Stomach (tissue), 9 donors: ENCODE data around the gene C12orf43. TPM values are rescaled to one million over a fixed set of nuclear protein-coding genes. Genes with fewer than 3 reads are reported as not detected.
"Not testable (repeated sequence)": the region's sequence is repeated elsewhere in the genome, so short reads cannot be mapped to it uniquely, and the experiment has no call there.

Experiments
- DNase-seq, 2 donors: peaks; one replicate each; pipeline versions ENCODE4 v3.0.0 to v3.0.0-alpha.2; 2013 to 2019
- H3K27ac ChIP-seq, 5 donors: fragments of 200-600 bp in 4 of 5; sonication (generic) in 4 of 5; one replicate each; pipeline ENCODE4 v1.5.1; 2013 to 2019; ENCODE audit warnings: mild to moderate bottlenecking in 1 of 5, moderate library complexity in 1 of 5
- H3K27me3 ChIP-seq, 3 donors: fragments of 200-600 bp; sonication (generic); one replicate each; pipeline ENCODE4 v1.5.1; 2017 to 2019; ENCODE audit warnings: mixed run types in 1 of 3
- H3K36me3 ChIP-seq, 4 donors: fragments of 200-600 bp; sonication (generic); 1 replicate in 3 of 4; 2 replicates in 1 of 4; pipeline ENCODE4 v1.5.1; 2016 to 2019
- H3K4me1 ChIP-seq, 4 donors: fragments of 200-600 bp; sonication (generic); one replicate each; pipeline ENCODE4 v1.5.1; 2016 to 2019
- H3K4me3 ChIP-seq, 4 donors: fragments of 200-600 bp; sonication (generic) in 3 of 4; one replicate each; pipeline ENCODE4 v1.5.1; 2016 to 2019; ENCODE audit warnings: mild to moderate bottlenecking in 1 of 4
- H3K9me3 ChIP-seq, 4 donors: fragments of 200-600 bp; sonication (generic); one replicate each; pipeline ENCODE4 v1.5.1; 2016 to 2019
- EP300 ChIP-seq: sonication (generic); formaldehyde crosslinking; IDR thresholded peaks from one replicate; pipeline ENCODE4 v1.6.1; 2017; ENCODE audit warnings: antibody characterized with exemption
- POLR2A ChIP-seq, 4 donors: fragments of 450-650 bp; IDR thresholded peaks; one replicate each; pipeline ENCODE4 v1.6.1; 2016; ENCODE audit warnings: antibody characterized with exemption in 4 of 4, control low read depth in 2 of 4, mild to moderate bottlenecking in 1 of 4, moderate library complexity in 1 of 4
- POLR2AphosphoS5 ChIP-seq, 3 donors: sonication (generic); formaldehyde crosslinking; IDR thresholded peaks; one replicate each; pipeline ENCODE4 v1.6.1; 2016; ENCODE audit warnings: antibody characterized with exemption in 3 of 3
- WGBS, 5 donors: extraction: QIAGEN DNeasy Blood & Tissue Kit in 3 of 5; methylation state at CpG; one replicate each; pipeline versions ENCODE4 v1.1.5 to v1.1.7; 2013 to 2018; 5-methylcytosine and 5-hydroxymethylcytosine counted together
- intact Hi-C: fragments of 100-400 bp; cut with DNase I; formaldehyde crosslinking; loops from one replicate; pipeline ENCODE4 v1.15.1; 2023; ENCODE audit warnings: low total_unique reads
- polyA plus RNA-seq, 3 donors: library from polyadenylated mRNA; stranded (reverse); fragments of 200-250 nt; gene quantifications; one replicate each; pipeline ENCODE4 v1.2.3, GENCODE V29; 2013
- total RNA-seq, 5 donors: library from RNA; depleted of rRNA; stranded (reverse); fragments of >200 nt; gene quantifications; one replicate each; pipeline versions ENCODE4 v1.1.0 to v1.2.3, GENCODE V29; 2014 to 2016
- TF ChIP-seq, protein P1 (sequence below), 7 experiments: fragments of 450-650 bp in 4 of 7; fragments of 200-600 bp in 3 of 7; sonication (generic) in 3 of 7; IDR thresholded peaks; one replicate each; pipeline ENCODE4 v1.5.1; 2016 to 2019; ENCODE audit warnings: antibody characterized with exemption in 7 of 7, control low read depth in 2 of 7, mild to moderate bottlenecking in 1 of 7
- donor health status: healthy with polysubstance abuse.
- donor health status: Bipolar disorder and iron deficiency.
- donor health status: healthy.

The C12orf43 gene
- total and polyA plus RNA-seq, 8 donors, result 5.5 to 42.4 (median 12.9) TPM

DNA sequence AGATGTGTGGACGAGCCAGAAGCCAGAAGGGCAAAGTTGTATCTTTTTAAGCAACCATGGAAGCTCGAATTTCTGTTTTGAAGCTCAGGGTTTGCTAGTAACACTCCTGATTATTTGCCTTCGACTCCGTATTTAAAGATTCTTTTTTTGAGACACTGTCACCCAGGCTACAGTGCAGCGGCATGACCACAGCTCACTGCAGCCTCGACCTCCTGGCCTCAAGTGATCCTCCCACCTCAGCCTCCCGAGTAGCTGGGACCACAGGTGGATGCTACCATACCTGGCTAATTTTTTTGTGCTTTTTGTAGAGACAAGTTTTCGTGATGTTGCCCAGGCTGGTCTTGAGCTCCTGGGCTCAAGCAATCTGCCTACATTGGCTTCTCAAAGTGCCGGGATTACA is 41.5 kb upstream of the C12orf43 start:
- H3K4me1 ChIP-seq, result peaks cover 0 to 14% (median 11%) of the 10 kb centered on the region in 4 donors
- 61 to 74% (median 67%) methylated on average over 9 of the region's 9 CpGs for WGBS, 5 donors
- DNase-seq, result no peak

DNA sequence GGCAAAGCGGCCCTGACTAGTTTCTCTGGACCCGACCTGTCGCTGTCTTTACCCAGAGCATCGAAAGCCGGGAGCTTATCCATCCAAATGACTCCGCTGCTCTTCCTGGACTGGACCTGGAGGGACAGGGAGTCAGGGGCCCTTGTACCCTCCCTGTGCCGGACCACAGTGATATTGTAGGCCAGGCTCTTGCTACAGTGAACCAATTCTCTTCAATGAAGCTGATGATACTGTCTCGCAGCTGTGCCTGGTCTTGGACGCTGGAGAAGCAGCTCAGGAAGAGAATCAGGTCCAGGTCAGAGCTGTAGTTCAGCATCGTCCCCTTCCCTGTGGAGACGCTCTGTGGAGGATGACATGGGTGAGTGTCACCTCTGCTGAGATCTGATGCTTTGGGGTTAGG is 37.4 kb upstream of the C12orf43 start:
- no peak for DNase-seq
- WGBS, 5 donors, result 91 to 95% (median 94%) methylated on average over 11 of the region's 11 CpGs
- TF ChIP-seq POLR2A (IDR thresholded peaks at IDR 0.05) (no peak), EP300 (no peak), POLR2AphosphoS5 (IDR thresholded peaks at IDR 0.05) (no peak)
- TF ChIP-seq, protein P1, sequence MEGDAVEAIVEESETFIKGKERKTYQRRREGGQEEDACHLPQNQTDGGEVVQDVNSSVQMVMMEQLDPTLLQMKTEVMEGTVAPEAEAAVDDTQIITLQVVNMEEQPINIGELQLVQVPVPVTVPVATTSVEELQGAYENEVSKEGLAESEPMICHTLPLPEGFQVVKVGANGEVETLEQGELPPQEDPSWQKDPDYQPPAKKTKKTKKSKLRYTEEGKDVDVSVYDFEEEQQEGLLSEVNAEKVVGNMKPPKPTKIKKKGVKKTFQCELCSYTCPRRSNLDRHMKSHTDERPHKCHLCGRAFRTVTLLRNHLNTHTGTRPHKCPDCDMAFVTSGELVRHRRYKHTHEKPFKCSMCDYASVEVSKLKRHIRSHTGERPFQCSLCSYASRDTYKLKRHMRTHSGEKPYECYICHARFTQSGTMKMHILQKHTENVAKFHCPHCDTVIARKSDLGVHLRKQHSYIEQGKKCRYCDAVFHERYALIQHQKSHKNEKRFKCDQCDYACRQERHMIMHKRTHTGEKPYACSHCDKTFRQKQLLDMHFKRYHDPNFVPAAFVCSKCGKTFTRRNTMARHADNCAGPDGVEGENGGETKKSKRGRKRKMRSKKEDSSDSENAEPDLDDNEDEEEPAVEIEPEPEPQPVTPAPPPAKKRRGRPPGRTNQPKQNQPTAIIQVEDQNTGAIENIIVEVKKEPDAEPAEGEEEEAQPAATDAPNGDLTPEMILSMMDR (IDR thresholded peaks at IDR 0.05), result no peak

More for the DNA sequence above, 41.5 kb upstream of the C12orf43 start:
- Histone ChIP-seq H3K4me3 (no peak overlapping the region), H3K27ac (no peak overlapping the region), H3K36me3 (no peaks in the 10 kb centered on the region), H3K9me3 (no peaks in the 10 kb centered on the region), H3K27me3 (no peaks in the 10 kb centered on the region)
- TF ChIP-seq EP300 (no peak), POLR2A (IDR thresholded peaks at IDR 0.05) (no peak), POLR2AphosphoS5 (IDR thresholded peaks at IDR 0.05) (no peak)
- TF ChIP-seq, protein P1 (IDR thresholded peaks at IDR 0.05), result no peak
- intact Hi-C loops, result no loop called here

DNA sequence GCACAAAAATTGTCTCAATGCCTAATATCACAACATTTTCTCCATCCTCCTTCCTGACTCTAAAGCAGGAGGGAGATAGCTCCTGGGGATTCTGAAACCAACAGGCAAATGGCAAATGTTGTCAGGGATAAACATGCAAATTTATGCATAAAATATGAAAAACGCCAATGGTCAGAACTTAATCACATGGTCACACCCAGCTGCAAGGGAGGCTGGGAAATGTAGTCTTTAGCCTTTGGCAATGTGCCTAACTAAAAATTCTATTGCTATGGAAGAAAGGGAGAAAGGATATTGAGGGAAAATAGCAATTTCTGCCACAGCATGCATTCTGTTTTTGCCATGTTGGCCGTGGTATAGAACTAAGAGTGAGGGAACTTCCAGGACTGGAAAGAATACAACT is 34.4 kb upstream of the C12orf43 start:
- H3K36me3 ChIP-seq, result no peaks in the 10 kb centered on the region
- no peaks in the 10 kb centered on the region for H3K4me1 ChIP-seq
- no peak overlapping the region for H3K27ac ChIP-seq
- intact Hi-C loops, result no loop called here
- 66 to 73% (median 69%) methylated on average over 2 of the region's 2 CpGs for WGBS, 5 donors
- TF ChIP-seq, protein P1 (IDR thresholded peaks at IDR 0.05), result no peak
- TF ChIP-seq EP300 (no peak), POLR2A (IDR thresholded peaks at IDR 0.05) (no peak), POLR2AphosphoS5 (IDR thresholded peaks at IDR 0.05) (no peak)
- H3K4me3 ChIP-seq, result no peak overlapping the region
- H3K9me3 ChIP-seq, result no peaks in the 10 kb centered on the region
- no peak for DNase-seq
- peaks cover 0 to 4% (median 0%) of the 10 kb centered on the region in 3 donors for H3K27me3 ChIP-seq

More for the DNA sequence above, 37.4 kb upstream of the C12orf43 start:
- Histone ChIP-seq H3K27ac (no peak overlapping the region), H3K9me3 (no peaks in the 10 kb centered on the region), H3K36me3 (no peaks in the 10 kb centered on the region), H3K27me3 (peaks cover 0 to 4% (median 0%) of the 10 kb centered on the region in 3 donors), H3K4me1 (no peaks in the 10 kb centered on the region), H3K4me3 (no peak overlapping the region)
- intact Hi-C loops, result no loop called here

DNA sequence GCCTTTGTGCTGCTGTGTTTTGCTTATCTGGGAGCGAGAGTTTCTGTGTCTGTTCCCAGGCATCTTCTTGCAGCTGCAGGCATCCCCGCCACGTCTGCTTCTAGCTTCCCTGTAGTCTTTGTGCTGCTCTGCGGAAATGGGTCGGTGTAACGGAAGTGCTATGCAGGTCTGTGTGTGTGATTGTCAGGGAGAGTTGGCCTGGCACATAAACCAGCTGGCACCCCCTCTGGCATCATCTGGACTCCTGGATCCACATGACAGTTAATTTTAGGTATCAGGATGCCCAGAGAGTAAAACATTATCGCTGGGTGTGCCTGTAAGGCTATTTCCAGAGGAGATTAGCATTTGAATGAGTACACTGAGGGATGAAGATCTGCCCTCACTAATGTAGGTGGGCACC is 32.2 kb upstream of the C12orf43 start:
- DNase-seq, result no peak
- H3K9me3 ChIP-seq, result no peaks in the 10 kb centered on the region
- intact Hi-C loops, result no loop called here

DNA sequence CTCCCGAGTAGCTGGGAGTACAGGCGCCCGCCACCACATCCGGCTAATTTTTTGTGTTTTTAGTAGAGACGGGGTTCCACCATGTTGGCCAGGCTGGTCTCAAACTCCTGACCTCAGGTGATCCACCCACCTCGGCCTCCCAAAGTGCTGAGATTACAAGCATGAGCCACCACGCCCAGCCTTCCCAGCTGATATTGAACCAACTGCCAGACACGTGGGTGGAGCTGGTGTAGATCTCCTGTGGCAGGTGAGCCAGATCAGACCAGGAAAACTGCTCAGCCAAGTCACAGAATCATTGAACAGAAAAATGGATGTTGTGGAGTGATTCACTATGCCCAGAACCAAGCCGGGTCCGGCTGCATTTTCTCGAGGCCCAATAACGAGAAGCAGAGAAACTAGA is 31.1 kb upstream of the C12orf43 start:
- intact Hi-C loops, H3K27me3 ChIP-seq, H3K9me3 ChIP-seq, H3K4me1 ChIP-seq, H3K36me3 ChIP-seq, H3K4me3 ChIP-seq: not testable (repeated sequence)
- DNase-seq, result peak in 1 of 2 donors; percentile 42
- 76 to 79% (median 77%) methylated on average over 12 of the region's 12 CpGs for WGBS, 5 donors
- peak overlapping the region in 1 of 5 donors; percentile 11 for H3K27ac ChIP-seq

More for the DNA sequence above, 32.2 kb upstream of the C12orf43 start:
- TF ChIP-seq POLR2A (IDR thresholded peaks at IDR 0.05), result no peak
- TF ChIP-seq, protein P1 (IDR thresholded peaks at IDR 0.05), result no peak
- TF ChIP-seq EP300, result no peak
- no peak for TF ChIP-seq POLR2AphosphoS5 (IDR thresholded peaks at IDR 0.05)
- Histone ChIP-seq H3K4me3 (no peak overlapping the region), H3K4me1 (no peaks in the 10 kb centered on the region), H3K36me3 (no peaks in the 10 kb centered on the region), H3K27me3 (peaks cover 0 to 4% (median 0%) of the 10 kb centered on the region in 3 donors), H3K27ac (no peak overlapping the region)
- WGBS, 5 donors, result 58 to 74% (median 71%) methylated on average over 6 to 7 of the region's 7 CpGs
